Thoracic aorta (tissue), 2 donors: Measurements from ENCODE around the gene ZNF440. TPM values are rescaled to one million over a fixed set of nuclear protein-coding genes. Genes with fewer than 3 reads are reported as not detected.

Source experiments
- ATAC-seq: fragments of 150-250 bp; one replicate; pipeline ENCODE4 v1.8.0; 2017; ENCODE audit warnings: low read depth; ENCODE audit not compliant: insufficient number of reproducible peaks, low FRiP score
- DNase-seq: peaks from one replicate; pipeline ENCODE4 v3.0.0-alpha.2; 2020; ENCODE audit warnings: low spot score
- H3K27ac ChIP-seq, 2 donors: fragments of 200-600 bp; sonication (generic); 1 replicate in 1 of 2; 2 replicates in 1 of 2; pipeline ENCODE4 v1.5.1; 2016; ENCODE audit warnings: mild to moderate bottlenecking in 2 of 2, moderate library complexity in 2 of 2
- H3K27me3 ChIP-seq: fragments of 200-600 bp; sonication (generic); replicated peaks from 2 replicates; pipeline ENCODE4 v1.6.0; 2016; ENCODE audit warnings: mild to moderate bottlenecking; ENCODE audit not compliant: insufficient read depth
- H3K36me3 ChIP-seq: fragments of 200-600 bp; sonication (generic); one replicate; pipeline ENCODE4 v1.5.1; 2016
- H3K4me1 ChIP-seq, 2 donors: fragments of 200-600 bp; sonication (generic); 1 replicate in 1 of 2; 2 replicates in 1 of 2; pipeline versions ENCODE4 v1.5.1 to v1.6.0; 2016; ENCODE audit warnings: low read depth in 2 of 2, mild to moderate bottlenecking in 1 of 2; ENCODE audit not compliant: control insufficient read depth in 1 of 2
- H3K4me3 ChIP-seq: fragments of 200-600 bp; sonication (generic); 2 replicates; pipeline ENCODE4 v1.5.1; 2016; ENCODE audit warnings: mild to moderate bottlenecking
- H3K9me3 ChIP-seq: fragments of 200-600 bp; sonication (generic); 2 replicates; pipeline ENCODE4 v1.5.1; 2016
- CTCF ChIP-seq: fragments of 200-600 bp; sonication (generic); IDR thresholded peaks from one replicate; pipeline ENCODE4 v1.5.1; 2019; ENCODE audit warnings: antibody characterized with exemption
- total RNA-seq, 2 donors: library from RNA; depleted of rRNA; stranded (reverse); fragments of >200 nt; gene quantifications; one replicate each; pipeline versions ENCODE4 v1.1.0 to v1.2.3, GENCODE V29; 2016

The ZNF440 gene
- total RNA-seq, 2 donors from 2014 or later = 7.3 to 23.5 TPM

GRCh38 chr19:11780431-11781020, 33.5 kb upstream of the ZNF440 start:
- Histone ChIP-seq H3K27ac (no peak overlapping the region), H3K4me1 (no peaks in the 10 kb centered on the region), H3K27me3 (no peaks in the 10 kb centered on the region), H3K9me3 (peaks cover 100% of the 10 kb centered on the region), H3K4me3 (peak overlapping the region; percentile 21), H3K36me3 (peaks cover 70% of the 10 kb centered on the region)
- DNase-seq (no peak), ATAC-seq (no peak)
- no peak for TF ChIP-seq CTCF

GRCh38 chr19:11781295-11782057, 32.6 kb upstream of the ZNF440 start:
- TF ChIP-seq CTCF = no peak
- peak overlapping the region; percentile 21 for H3K4me3 ChIP-seq

GRCh38 chr19:11783767-11784166, 30.3 kb upstream of the ZNF440 start:
- H3K27me3 ChIP-seq = no peaks in the 10 kb centered on the region
- peaks cover 42% of the 10 kb centered on the region for H3K36me3 ChIP-seq
- H3K27ac ChIP-seq = no peak overlapping the region
- H3K4me3 ChIP-seq = no peak overlapping the region
- no peak for ATAC-seq
- DNase-seq = no peak
- peaks cover 94% of the 10 kb centered on the region for H3K9me3 ChIP-seq
- no peaks in the 10 kb centered on the region for H3K4me1 ChIP-seq
- no peak for TF ChIP-seq CTCF

More at GRCh38 chr19:11781295-11782057, 32.6 kb upstream of the ZNF440 start:
- DNase-seq (no peak), ATAC-seq (no peak)
- Histone ChIP-seq H3K9me3 (peaks cover 100% of the 10 kb centered on the region), H3K27ac (no peak overlapping the region), H3K36me3 (peaks cover 63% of the 10 kb centered on the region), H3K4me1 (no peaks in the 10 kb centered on the region), H3K27me3 (no peaks in the 10 kb centered on the region)

GRCh38 chr19:11784356-11784755, 29.7 kb upstream of the ZNF440 start:
- Histone ChIP-seq H3K27ac (no peak overlapping the region), H3K36me3 (peaks cover 36% of the 10 kb centered on the region), H3K9me3 (peaks cover 89% of the 10 kb centered on the region), H3K4me3 (no peak overlapping the region), H3K27me3 (no peaks in the 10 kb centered on the region), H3K4me1 (no peaks in the 10 kb centered on the region)
- ATAC-seq = no peak
- DNase-seq = no peak
- TF ChIP-seq CTCF = no peak

- H3K9me3 ChIP-seq = peaks cover 68% of the 10 kb centered on the region
- TF ChIP-seq CTCF = no peak
- no peak overlapping the region for H3K27ac ChIP-seq
- peaks cover 6% of the 10 kb centered on the region for H3K36me3 ChIP-seq
- no peak overlapping the region for H3K4me3 ChIP-seq
- H3K4me1 ChIP-seq = no peaks in the 10 kb centered on the region
- ATAC-seq (no peak), DNase-seq (no peak)
- H3K27me3 ChIP-seq = no peaks in the 10 kb centered on the region
These were observed 26.5 kb upstream of the ZNF440 start for GRCh38 chr19:11787536-11787935.
